Spleen (tissue), 11 donors: ENCODE measurements around the gene C1QTNF2. TPM values are rescaled to one million over a fixed set of nuclear protein-coding genes. Genes with fewer than 3 reads are reported as not detected.

Experiments used
- DNase-seq: peaks from one replicate; pipeline ENCODE4 v3.0.0-alpha.2; 2020
- H3K27ac ChIP-seq, 8 donors: fragments of 200-600 bp; sonication (generic) in 7 of 8; 1 replicate in 4 of 8; 2 replicates in 4 of 8; pipeline versions ENCODE4 v1.5.0 to v1.8.0; 2016 to 2021; ENCODE audit warnings: inconsistent platforms in 4 of 8, mild to moderate bottlenecking in 4 of 8, moderate library complexity in 1 of 8
- H3K27me3 ChIP-seq, 7 donors: fragments of 200-600 bp; sonication (generic) in 6 of 7; replicated peaks in 1 of 7; 1 replicate in 4 of 7; 2 replicates in 3 of 7; pipeline versions ENCODE4 v1.5.0 to v1.8.0; 2016 to 2021; ENCODE audit warnings: inconsistent platforms in 3 of 7, mild to moderate bottlenecking in 1 of 7
- H3K36me3 ChIP-seq, 6 donors: fragments of 200-600 bp; sonication (generic) in 5 of 6; 1 replicate in 4 of 6; 2 replicates in 2 of 6; pipeline versions ENCODE4 v1.5.0 to v1.8.0; 2016 to 2021; ENCODE audit warnings: inconsistent platforms in 2 of 6
- H3K4me1 ChIP-seq, 6 donors: fragments of 200-600 bp; sonication (generic) in 5 of 6; 1 replicate in 3 of 6; 2 replicates in 3 of 6; pipeline versions ENCODE4 v1.5.0 to v1.8.0; 2016 to 2021; ENCODE audit warnings: inconsistent platforms in 3 of 6
- H3K4me3 ChIP-seq, 8 donors: fragments of 200-600 bp; sonication (generic) in 7 of 8; 1 replicate in 4 of 8; 2 replicates in 4 of 8; pipeline versions ENCODE4 v1.5.0 to v1.8.0; 2016 to 2021; ENCODE audit warnings: inconsistent platforms in 4 of 8, mild to moderate bottlenecking in 4 of 8, moderate library complexity in 2 of 8
- H3K9me3 ChIP-seq, 8 donors: fragments of 200-600 bp; sonication (generic) in 7 of 8; 1 replicate in 4 of 8; 2 replicates in 4 of 8; pipeline versions ENCODE4 v1.5.0 to v1.8.0; 2016 to 2021; ENCODE audit warnings: inconsistent platforms in 4 of 8
- CTCF ChIP-seq, 11 experiments: fragments of 200-600 bp in 7 of 11; fragments of 450-650 bp in 4 of 11; sonication (generic) in 4 of 11; IDR thresholded peaks in 8 of 11; conservative IDR thresholded peaks in 3 of 11; 1 replicate in 7 of 11; 2 replicates in 4 of 11; pipeline versions ENCODE4 v1.4.0 to v1.8.0; 2016 to 2021; ENCODE audit warnings: antibody characterized with exemption in 11 of 11, inconsistent platforms in 4 of 11, mild to moderate bottlenecking in 1 of 11
- POLR2A ChIP-seq, 3 donors: fragments of 450-650 bp; IDR thresholded peaks; one replicate each; pipeline ENCODE4 v1.5.1; 2017; ENCODE audit warnings: antibody characterized with exemption in 3 of 3, mild to moderate bottlenecking in 1 of 3
- POLR2AphosphoS5 ChIP-seq, 3 donors: sonication (generic); formaldehyde crosslinking; IDR thresholded peaks; one replicate each; pipeline ENCODE4 v1.5.1; 2017; ENCODE audit warnings: antibody characterized with exemption in 3 of 3
- WGBS, 5 donors: extraction: QIAGEN DNeasy Blood & Tissue Kit in 3 of 5; methylation state at CpG; one replicate each; pipeline versions ENCODE4 v1.1.5 to v1.1.7; 2013 to 2018; 5-methylcytosine and 5-hydroxymethylcytosine counted together
- intact Hi-C: fragments of 100-400 bp; cut with DNase I; formaldehyde crosslinking; loops from one replicate; pipeline ENCODE4 v1.15.0; 2023; ENCODE audit warnings: low total_unique reads
- polyA plus RNA-seq, 3 donors: library from polyadenylated mRNA; stranded (reverse); fragments of 200-250 nt; gene quantifications; one replicate each; pipeline ENCODE4 v1.2.1, GENCODE V29; 2013
- total RNA-seq, 7 donors: library from RNA; depleted of rRNA in 3 of 7; stranded (reverse); fragments of >200 nt in 3 of 7; fragmentation: NEBNext Ultra II Directional in 4 of 7; extraction: Animal tissue kit (Norgen Biotek cat#: 25700) in 4 of 7; gene quantifications; one replicate each; pipeline versions ENCODE4 v1.1.0 to v1.2.1, GENCODE V29; 2016 to 2021
- donor health status: healthy with polysubstance abuse.
- donor health status: DM: no; HTN: no; CAD: no; lungs with moderate emphysema.
- donor health status: DM: no; HTN: no; CAD: no.
- donor health status: Bipolar disorder and iron deficiency.
- donor health status: healthy.
- donor health status: DM: no; HTN: no; CAD: no.
- donor health status: DM: yes; HTN: yes; CAD: no.

C1QTNF2 gene
- total and polyA plus RNA-seq, 10 donors, result 0.16 to 0.52 (median 0.32) TPM; not detected in 3

GRCh38 chr5:160354666-160355065 lies 15.8 kb downstream of the C1QTNF2 start:
- 90 to 95% (median 91%) methylated on average over 13 to 14 of the region's 14 CpGs for WGBS, 5 donors
- DNase-seq, result no peak
- Histone ChIP-seq H3K9me3 (no peaks in the 10 kb centered on the region), H3K4me1 (peaks cover 0 to 21% (median 8%) of the 10 kb centered on the region in 6 donors), H3K27ac (no peak overlapping the region), H3K27me3 (no peaks in the 10 kb centered on the region), H3K36me3 (no peaks in the 10 kb centered on the region), H3K4me3 (no peak overlapping the region)
- TF ChIP-seq CTCF (IDR thresholded peaks at IDR 0.05 in 8 of 11, conservative IDR thresholded peaks at IDR 0.05 in 3 of 11), result no peak
- TF ChIP-seq POLR2A (IDR thresholded peaks at IDR 0.05), result no peak
- no peak for TF ChIP-seq POLR2AphosphoS5 (IDR thresholded peaks at IDR 0.05)
- intact Hi-C loops, result no loop called here

DNA sequence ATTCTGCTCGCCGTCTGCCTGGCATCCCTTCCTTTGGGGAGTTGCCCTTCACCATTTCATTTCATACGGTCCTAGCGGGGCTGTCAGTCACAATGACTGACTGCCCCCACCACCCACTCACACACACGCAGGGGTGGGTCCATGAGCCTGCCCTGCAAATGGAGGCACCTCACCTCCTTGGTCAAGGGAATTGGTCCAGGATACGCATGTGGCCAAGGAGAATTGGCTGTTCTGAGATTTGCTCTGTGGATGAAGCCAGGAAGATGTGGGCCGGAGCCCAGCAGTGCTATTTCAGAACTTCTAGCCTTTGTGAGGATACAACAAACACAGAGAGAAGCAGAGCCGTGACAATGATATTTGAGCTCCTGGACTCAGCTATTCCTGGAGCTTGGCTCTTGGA lies 17.0 kb downstream of the C1QTNF2 start:
- 85 to 95% (median 90%) methylated on average over 8 of the region's 8 CpGs for WGBS, 5 donors
- H3K36me3 ChIP-seq, result no peaks in the 10 kb centered on the region
- H3K4me3 ChIP-seq, result no peak overlapping the region
- H3K27ac ChIP-seq, result no peak overlapping the region
- H3K4me1 ChIP-seq, result peaks cover 0 to 17% (median 6%) of the 10 kb centered on the region in 6 donors
- H3K27me3 ChIP-seq, result no peaks in the 10 kb centered on the region
- H3K9me3 ChIP-seq, result no peaks in the 10 kb centered on the region
- intact Hi-C loops, result no loop called here
- no peak for DNase-seq
- no peak for TF ChIP-seq POLR2AphosphoS5 (IDR thresholded peaks at IDR 0.05)
- no peak for TF ChIP-seq CTCF (IDR thresholded peaks at IDR 0.05 in 8 of 11, conservative IDR thresholded peaks at IDR 0.05 in 3 of 11)
- no peak for TF ChIP-seq POLR2A (IDR thresholded peaks at IDR 0.05)

GRCh38 chr5:160352308-160352707 lies 18.1 kb downstream of the C1QTNF2 start:
- no peak for TF ChIP-seq CTCF (IDR thresholded peaks at IDR 0.05 in 8 of 11, conservative IDR thresholded peaks at IDR 0.05 in 3 of 11)
- TF ChIP-seq POLR2A (IDR thresholded peaks at IDR 0.05), result no peak
- TF ChIP-seq POLR2AphosphoS5 (IDR thresholded peaks at IDR 0.05), result no peak
- Histone ChIP-seq H3K27ac (no peak overlapping the region), H3K9me3 (no peaks in the 10 kb centered on the region), H3K4me1 (peaks cover 0 to 8% (median 0%) of the 10 kb centered on the region in 6 donors), H3K36me3 (no peaks in the 10 kb centered on the region), H3K4me3 (no peak overlapping the region), H3K27me3 (no peaks in the 10 kb centered on the region)
- WGBS, 5 donors, result 92 to 100% (median 95%) methylated on average over 4 of the region's 4 CpGs
- intact Hi-C loops, result no loop called here
- no peak for DNase-seq

DNA sequence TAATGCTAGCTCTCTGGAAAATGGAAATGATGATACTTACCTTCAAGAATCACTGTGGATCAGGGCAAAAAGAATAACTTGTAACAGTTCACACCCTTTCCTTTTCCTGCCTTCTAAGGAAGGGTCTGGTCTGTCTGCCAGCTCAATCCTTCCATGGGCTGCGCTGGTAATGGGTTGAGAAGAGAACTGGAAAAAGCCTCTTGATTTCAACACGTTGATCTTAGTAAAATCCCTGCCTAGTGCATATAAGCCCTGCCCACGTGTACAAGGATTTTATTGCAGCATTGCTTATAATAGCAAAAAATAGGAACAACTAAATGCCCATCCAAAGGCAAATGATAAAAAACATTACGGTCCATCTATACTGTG lies 20.5 kb downstream of the C1QTNF2 start:
- Histone ChIP-seq H3K27me3 (no peaks in the 10 kb centered on the region), H3K4me3 (no peak overlapping the region), H3K27ac (no peak overlapping the region), H3K36me3 (no peaks in the 10 kb centered on the region), H3K4me1 (peaks cover 0 to 7% (median 5%) of the 10 kb centered on the region in 6 donors), H3K9me3 (no peaks in the 10 kb centered on the region)
- intact Hi-C loops, result loop anchor here (5.0 kb wide), 2 partner anchors 153 to 268 kb away; no protein-coding TSS in a partner anchor
- WGBS, 5 donors, result 61 to 78% (median 71%) methylated on average over 4 of the region's 4 CpGs
- DNase-seq, result no peak
- TF ChIP-seq POLR2A (IDR thresholded peaks at IDR 0.05) (no peak), POLR2AphosphoS5 (IDR thresholded peaks at IDR 0.05) (no peak), CTCF (IDR thresholded peaks at IDR 0.05 in 8 of 11, conservative IDR thresholded peaks at IDR 0.05 in 3 of 11) (no peak)
